Measurements from ENCODE around the gene OPTN. TPM values are rescaled to one million over a fixed set of nuclear protein-coding genes. Genes with fewer than 3 reads are reported as not detected.
A peak's percentile ranks its signal among the peaks of the same experiment; 100 is the strongest.

OPTN gene
- polyA plus RNA-seq, 1 of the 3 experiments (the other 2 are of a cell fraction): 21.6 TPM

DNA sequence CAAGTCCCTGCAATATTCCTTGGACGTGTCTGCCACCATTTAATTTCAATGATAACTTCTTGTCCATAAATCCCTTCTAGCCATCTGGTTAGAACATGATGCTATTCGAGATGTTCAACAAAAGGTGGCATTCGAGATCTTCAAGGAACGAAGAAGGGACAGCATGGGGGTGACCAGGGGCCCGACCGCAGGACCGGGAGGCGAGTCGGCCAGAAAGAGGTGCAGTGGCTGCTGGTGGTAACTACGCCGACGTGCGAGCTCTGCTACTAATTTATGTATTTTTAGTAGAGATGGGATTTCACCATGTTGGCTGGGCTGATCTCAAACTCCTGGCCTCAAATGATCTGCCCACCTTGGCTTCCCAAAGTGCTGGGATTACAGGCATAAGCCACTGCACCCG is 4.7 kb downstream of the OPTN start:
- peaks cover 0 to 12% of the 10 kb centered on the region in 2 experiments for H3K36me3 ChIP-seq (replicated peaks in 1 of 2; ENCODE audit: control insufficient read depth in 1 of 2, insufficient read depth in 2 of 2, low read length in 1 of 2)
- H3K9me2 ChIP-seq: no peaks in the 10 kb centered on the region
- peaks cover 61% of the 10 kb centered on the region for H3K79me2 ChIP-seq (ENCODE audit: insufficient read depth)
- POLR2A ChIA-PET: no interaction called here
- no peak overlapping the region for H3K4me2 ChIP-seq
- no peak overlapping the region for H2AFZ ChIP-seq (ENCODE audit: low read depth)
- no peaks in the 10 kb centered on the region for H3K27me3 ChIP-seq (ENCODE audit: insufficient read depth)
- H3F3A ChIP-seq (replicated peaks; ENCODE audit: insufficient read depth): peaks cover under 1% of the 10 kb centered on the region
- no peak overlapping the region for H3K9ac ChIP-seq
- no peak overlapping the region for H3K4me3 ChIP-seq (ENCODE audit: low read depth in 2 of 2, low read length in 1 of 2)
- TF ChIP-seq POLR2AphosphoS5 (IDR thresholded peaks at IDR 0.05; ENCODE audit: low read depth, low read length): no peak
- TF ChIP-seq FOXM1 (IDR thresholded peaks at IDR 0.05; ENCODE audit: low read depth): no peak
- no peak for TF ChIP-seq RFX5 (IDR thresholded peaks at IDR 0.05; ENCODE audit: low read length)
- TF ChIP-seq EZH2phosphoT487 (IDR thresholded peaks at IDR 0.05; ENCODE audit: borderline replicate concordance, low read depth): no peak
- no peak for TF ChIP-seq USF2 (IDR thresholded peaks at IDR 0.05; ENCODE audit: borderline replicate concordance, low read depth, low read length)
- TF ChIP-seq MXI1 (IDR thresholded peaks at IDR 0.05; ENCODE audit: low read depth, low read length): no peak
- no peak for TF ChIP-seq GABPA (IDR thresholded peaks at IDR 0.05; ENCODE audit: low read depth)
- no peak for TF ChIP-seq GATA2 (CRISPR knock-in tag; IDR thresholded peaks at IDR 0.05)
- no peaks in the 10 kb centered on the region for H3K9me3 ChIP-seq
- peaks cover 3 to 5% of the 10 kb centered on the region in 2 experiments; a peak in 1 of 4 replicates for H3K4me1 ChIP-seq (ENCODE audit: control insufficient read depth in 1 of 2, insufficient read depth in 2 of 2, low read depth in 1 of 2, low read length in 1 of 2)
- CTCF ChIA-PET: no interaction called here
- H4K20me1 ChIP-seq (ENCODE audit: insufficient read depth): no peaks in the 10 kb centered on the region
- no peak for DNase-seq
- no peak overlapping the region for H3K27ac ChIP-seq (ENCODE audit: low read depth in 2 of 2, low read length in 1 of 2)
- 96% methylated on average over 14 of the region's 14 CpGs for WGBS (ENCODE audit: low lambda C conversion rate)

GRCh38 chr10:13105184-13105583 is 5.2 kb downstream of the OPTN start:
- 96% methylated on average over 4 of the region's 4 CpGs for WGBS (ENCODE audit: low lambda C conversion rate)
- Histone ChIP-seq H3K4me1 (ENCODE audit: control insufficient read depth in 1 of 2, insufficient read depth in 2 of 2, low read depth in 1 of 2, low read length in 1 of 2) (peaks cover 3 to 5% of the 10 kb centered on the region in 2 experiments; a peak in 1 of 4 replicates), H2AFZ (ENCODE audit: low read depth) (no peak overlapping the region), H3K9ac (no peak overlapping the region), H3K27me3 (ENCODE audit: insufficient read depth) (no peaks in the 10 kb centered on the region), H3F3A (replicated peaks; ENCODE audit: insufficient read depth) (no peaks in the 10 kb centered on the region), H3K4me3 (ENCODE audit: low read depth in 2 of 2, low read length in 1 of 2) (no peak overlapping the region), H3K27ac (ENCODE audit: low read depth in 2 of 2, low read length in 1 of 2) (no peak overlapping the region), H3K79me2 (ENCODE audit: insufficient read depth) (peaks cover 59% of the 10 kb centered on the region), H3K4me2 (no peak overlapping the region), H3K9me2 (no peaks in the 10 kb centered on the region), H3K9me3 (no peaks in the 10 kb centered on the region), H4K20me1 (ENCODE audit: insufficient read depth) (no peaks in the 10 kb centered on the region), H3K36me3 (replicated peaks in 1 of 2; ENCODE audit: control insufficient read depth in 1 of 2, insufficient read depth in 2 of 2, low read length in 1 of 2) (peaks cover 3 to 17% of the 10 kb centered on the region in 2 experiments)
- POLR2A ChIA-PET: no interaction called here
- CTCF ChIA-PET: no interaction called here
- no peak for TF ChIP-seq TCF12 (IDR thresholded peaks at IDR 0.05)
- TF ChIP-seq, protein P1, sequence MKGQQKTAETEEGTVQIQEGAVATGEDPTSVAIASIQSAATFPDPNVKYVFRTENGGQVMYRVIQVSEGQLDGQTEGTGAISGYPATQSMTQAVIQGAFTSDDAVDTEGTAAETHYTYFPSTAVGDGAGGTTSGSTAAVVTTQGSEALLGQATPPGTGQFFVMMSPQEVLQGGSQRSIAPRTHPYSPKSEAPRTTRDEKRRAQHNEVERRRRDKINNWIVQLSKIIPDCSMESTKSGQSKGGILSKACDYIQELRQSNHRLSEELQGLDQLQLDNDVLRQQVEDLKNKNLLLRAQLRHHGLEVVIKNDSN (IDR thresholded peaks at IDR 0.05; ENCODE audit: borderline replicate concordance, low read depth): peak; percentile 49
- DNase-seq: no peak

Measured in SK-N-SH (cell line).